GM19193 (cell line): ENCODE measurements around the gene TBX1.

Source experiments
- POLR2A ChIP-seq: IDR thresholded peaks from 4 replicates; pipeline ENCODE4 v1.6.1; 2011; ENCODE audit not compliant: insufficient read depth, insufficient read length; ENCODE audit errors: extremely low read depth

Gene TBX1

DNA sequence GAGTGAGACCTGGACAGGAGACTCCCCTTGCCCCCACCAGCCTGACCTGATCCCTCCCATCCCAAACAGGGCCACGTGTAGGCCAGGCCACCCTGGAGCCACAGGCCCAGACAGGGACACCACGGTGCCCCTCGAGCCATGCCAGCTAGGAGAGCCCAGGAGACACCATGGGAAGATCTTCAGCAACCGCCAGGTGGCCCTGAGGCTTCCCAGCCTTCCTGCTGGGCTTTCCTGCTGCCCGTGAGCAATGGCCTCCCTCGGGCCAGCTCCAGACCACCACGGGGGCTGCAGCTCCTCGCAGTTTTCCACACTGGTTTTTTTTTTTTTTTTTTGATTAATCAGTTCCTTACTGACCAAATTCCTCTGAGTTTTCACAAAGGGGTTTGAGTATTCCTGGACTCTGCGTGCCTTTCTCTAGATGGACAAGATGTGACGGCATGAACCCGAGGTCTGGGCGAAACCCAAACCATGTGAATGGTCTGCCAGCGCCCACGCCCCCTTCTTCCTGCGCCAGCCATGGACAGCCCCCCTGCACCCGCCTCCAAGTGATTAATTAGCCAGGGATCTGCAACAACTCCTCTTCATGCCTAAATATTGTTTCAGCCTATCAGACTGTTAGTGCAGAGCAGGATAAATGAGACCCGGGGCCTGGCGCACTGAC is 40.9 kb downstream of the TBX1 start:
- TF ChIP-seq POLR2A = no peak

GRCh38 chr22:19802001-19802893 is 41.7 kb downstream of the TBX1 start:
- TF ChIP-seq POLR2A = no peak

DNA sequence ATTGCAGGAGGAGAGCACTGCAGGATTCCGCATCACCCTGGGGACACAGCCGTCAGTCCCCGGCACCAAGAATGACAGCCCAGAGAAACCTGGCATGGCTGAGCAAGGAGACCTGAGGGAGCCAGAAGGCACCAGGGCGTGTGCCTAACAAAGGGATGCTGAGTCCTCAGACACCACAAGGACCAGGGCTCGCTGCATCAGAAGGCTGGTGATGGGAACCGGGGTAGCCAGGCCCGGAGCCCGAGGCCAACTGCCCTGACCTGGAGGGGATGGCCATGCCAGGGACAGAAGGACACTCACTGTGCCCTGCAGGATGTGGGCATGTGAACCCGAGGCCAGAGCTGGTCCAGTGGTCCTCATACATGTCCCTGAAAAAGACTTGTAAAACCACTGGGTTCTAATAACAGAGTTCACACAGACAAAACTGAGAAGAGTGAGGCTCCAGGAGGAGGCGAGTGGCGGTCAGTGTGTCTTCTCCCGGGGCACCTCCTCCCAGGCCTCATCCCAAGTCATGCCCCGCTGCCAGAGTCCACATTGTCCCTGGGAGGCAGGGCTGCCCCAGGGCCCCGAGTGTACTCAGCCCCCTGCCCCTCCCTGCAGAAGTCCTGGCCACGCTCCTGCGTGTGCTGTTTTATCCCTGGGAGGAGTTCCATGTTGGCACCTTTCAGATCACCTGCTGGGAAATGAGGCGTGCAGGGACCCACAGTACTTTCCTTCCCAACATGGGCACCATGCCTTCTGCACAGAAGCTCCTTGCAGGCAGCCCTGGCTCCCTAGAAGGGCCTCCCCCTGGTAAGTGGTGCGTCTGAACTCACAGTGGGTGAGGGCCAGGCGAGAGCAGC is 42.5 kb downstream of the TBX1 start:
- TF ChIP-seq POLR2A = no peak

DNA sequence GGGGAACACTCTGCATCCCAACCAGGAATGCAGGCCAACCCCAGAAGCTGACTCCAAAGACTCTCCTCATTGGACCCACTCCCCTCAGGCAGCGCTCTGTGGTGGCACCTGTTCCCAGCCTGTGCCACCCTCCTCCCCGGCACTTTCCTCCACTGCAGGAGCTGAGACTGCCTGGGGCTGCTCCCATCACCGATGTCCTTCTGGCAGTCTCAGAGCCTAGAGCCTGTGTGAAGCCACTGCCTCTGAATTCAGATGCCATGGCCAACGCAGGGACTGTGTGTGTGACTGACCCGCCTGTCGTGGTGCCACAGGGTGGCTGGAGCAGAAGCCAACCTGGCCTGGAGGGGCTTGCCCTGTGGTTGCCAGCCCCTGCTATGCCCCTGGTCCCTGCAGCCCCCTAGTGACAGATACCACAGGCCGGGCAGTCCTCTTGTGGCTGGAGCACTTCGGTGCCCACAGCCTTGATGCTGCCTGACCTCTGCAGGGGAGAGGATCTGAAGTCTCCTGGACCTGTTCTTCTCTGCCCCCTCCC is 43.2 kb downstream of the TBX1 start:
- TF ChIP-seq POLR2A = no peak

- no peak for TF ChIP-seq POLR2A
Measured at GRCh38 chr22:19805821-19806212, 45.2 kb downstream of the TBX1 start.

DNA sequence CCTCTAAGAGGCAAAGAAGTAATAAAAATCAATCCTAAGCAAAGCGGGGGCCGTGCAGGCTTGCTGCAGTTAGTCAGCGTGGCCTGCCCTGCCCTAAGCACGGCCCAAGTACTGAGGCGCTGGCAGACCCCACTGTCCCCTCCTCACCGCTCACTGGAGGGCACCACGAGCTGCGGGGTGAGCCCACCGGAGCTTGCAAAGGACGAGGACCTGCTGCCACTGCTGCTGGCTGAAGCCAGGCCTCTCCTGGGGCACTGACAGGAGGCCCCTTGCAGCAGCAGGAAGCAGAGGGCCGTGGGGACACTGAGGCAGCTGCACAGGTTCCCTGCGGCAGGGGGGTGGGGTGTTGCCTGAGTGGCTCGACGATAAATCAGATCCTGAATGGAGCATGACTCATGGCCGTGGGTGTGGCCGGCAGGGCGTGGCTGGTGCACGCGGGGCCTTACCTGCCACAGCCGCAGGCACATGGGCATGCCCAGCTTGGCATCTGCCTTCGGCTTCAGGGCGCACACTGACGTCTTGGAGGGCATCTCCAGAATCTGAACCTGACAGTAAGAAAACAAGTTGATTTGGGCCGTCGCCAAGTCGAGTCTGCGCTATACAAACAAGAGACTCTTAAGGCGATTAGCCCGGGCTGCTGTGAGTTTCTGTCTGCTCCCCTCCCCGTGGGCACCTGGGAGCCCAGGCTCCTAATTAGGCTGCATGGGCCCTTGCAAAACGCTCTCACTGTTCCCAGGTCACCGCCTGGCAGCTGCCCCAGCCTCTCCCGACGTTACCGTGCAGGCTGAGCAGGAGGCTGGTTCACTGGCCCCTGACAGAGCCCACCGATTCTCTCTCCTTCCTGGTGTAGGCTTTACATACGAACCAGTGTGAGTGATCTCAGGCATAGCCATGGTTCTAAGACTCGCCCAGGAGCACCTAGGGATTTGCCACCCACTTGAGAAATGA is 45.9 kb downstream of the TBX1 start:
- no peak for TF ChIP-seq POLR2A

DNA sequence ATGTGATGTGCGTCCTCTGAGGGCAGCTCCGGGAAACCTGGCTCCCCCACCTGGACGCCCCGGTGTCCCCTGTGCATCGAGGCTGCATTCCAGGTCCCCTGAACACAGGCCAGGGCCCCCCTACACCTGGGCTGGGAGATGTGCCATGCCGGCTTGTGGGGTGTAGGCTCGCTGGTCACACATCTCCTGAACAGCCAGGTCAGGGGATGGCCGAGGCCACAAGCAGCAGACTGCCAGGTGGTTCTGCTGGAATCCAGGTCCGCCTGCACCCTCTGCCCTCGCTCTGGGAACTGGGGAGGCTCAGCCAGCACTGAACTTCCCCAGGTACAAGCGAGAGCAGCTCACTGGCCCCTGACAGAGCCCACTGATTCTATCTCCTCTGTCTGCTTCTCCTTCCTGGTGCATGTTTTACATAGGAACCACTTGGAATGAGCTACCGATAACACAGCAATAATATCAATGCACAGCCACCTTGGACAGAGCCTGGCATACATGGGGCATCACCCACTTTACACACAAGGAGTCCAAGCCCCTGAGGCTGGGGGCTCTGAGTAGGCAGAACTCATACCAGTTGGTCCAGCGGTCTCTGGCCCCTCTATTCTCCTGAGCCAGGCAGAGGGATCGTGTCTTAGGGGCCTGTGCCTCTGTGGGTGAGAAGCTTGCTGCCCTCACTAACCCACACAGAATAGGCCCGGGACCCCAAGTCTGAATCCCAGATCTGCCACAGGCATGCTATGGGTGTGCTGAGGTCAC is 46.8 kb downstream of the TBX1 start:
- no peak for TF ChIP-seq POLR2A

DNA sequence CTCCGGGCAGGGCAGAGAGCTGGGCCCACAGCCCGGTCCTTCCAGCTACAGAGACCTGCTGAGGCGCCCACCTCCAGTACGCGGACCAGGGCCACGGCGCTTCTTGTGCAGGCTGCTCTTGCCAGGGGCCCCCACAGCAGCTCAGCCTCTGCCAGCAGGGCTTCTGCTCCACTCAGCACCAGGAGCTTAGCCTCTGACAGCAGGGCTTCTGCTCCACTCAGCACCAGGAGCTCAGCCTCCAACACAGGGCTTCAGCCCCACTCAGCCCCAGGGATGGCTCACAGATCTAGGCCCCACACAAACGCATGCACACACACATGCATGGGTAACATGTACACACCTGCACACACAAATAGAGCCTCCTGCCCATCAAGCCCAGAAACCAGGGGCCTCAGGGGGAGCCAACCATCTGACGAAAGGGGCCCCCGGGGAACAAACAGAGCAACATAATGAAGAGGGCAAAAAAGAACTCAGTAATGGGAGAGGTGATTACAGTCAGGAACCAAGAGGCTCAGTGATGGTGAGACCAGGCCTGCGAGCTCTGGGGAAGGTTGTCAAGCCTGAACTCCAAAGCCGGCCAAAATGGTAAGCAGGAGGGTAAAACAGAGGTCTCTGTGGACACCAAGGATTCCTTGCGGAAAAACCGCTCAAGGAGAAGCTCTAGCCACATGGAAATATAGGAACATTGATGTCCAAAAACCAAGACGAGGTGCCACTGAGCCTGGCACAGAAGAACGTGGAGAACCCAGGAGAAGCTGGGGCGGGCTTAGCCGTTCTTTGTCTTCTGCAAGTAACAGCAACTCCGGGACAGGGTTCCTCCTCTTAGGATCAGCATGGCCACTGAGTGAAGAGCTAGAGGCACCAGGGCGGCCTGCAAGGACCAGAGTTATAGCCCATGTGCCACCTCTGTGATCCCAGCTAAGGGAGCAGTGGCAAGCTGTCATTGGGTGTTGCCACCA is 47.6 kb downstream of the TBX1 start:
- no peak for TF ChIP-seq POLR2A

DNA sequence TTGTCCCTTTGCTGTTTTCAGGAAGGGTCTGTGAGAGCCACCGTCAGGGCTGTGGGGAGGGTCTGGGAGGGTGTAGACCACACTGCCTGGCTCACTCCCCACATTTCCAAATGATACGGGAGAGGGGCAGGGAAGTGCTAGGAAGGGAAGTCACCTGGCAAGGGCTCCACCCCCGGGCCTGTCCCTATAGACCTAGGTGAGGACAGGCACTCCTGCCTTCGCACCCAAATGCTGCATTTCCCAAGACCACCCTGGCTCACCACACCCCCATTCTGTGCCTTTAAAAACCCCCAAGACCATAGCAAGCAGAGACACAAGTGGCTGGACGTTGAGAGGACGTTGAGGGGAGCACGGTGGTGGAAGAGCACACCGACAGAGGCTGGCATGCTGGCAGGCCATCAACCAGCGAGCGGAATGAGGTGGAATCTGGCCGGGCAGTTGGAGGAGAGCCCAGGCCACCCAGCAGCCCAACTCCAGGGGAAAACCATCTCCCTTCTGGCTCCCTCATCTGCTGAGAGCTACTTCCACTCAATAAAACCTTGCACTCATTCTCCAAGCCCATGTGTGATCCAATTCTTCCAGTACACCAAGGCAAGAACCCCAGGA is 48.4 kb downstream of the TBX1 start:
- no peak for TF ChIP-seq POLR2A

GRCh38 chr22:19809741-19810140 is 49.2 kb downstream of the TBX1 start:
- no peak for TF ChIP-seq POLR2A

GRCh38 chr22:19810381-19811201 is 50.0 kb downstream of the TBX1 start:
- TF ChIP-seq POLR2A = no peak
